DOHH2 (cell line): ENCODE measurements around the gene OSTF1.

Experiments used
- EZH2phosphoT487 ChIP-seq: fragments of 200-600 bp; sonication (generic); IDR thresholded peaks from 2 replicates; pipeline ENCODE4 v1.6.1; 2017; ENCODE audit warnings: borderline replicate concordance, mild to moderate bottlenecking, antibody characterized with exemption, low read length, moderate library complexity, mixed read lengths
- TF ChIP-seq, protein P1 (sequence below): fragments of 200-600 bp; sonication (generic); IDR thresholded peaks from one replicate; pipeline ENCODE4 v1.5.1; 2014; ENCODE audit warnings: antibody characterized with exemption, mild to moderate bottlenecking, low read depth, low read length; ENCODE audit not compliant: poor library complexity, severe bottlenecking

DNA sequence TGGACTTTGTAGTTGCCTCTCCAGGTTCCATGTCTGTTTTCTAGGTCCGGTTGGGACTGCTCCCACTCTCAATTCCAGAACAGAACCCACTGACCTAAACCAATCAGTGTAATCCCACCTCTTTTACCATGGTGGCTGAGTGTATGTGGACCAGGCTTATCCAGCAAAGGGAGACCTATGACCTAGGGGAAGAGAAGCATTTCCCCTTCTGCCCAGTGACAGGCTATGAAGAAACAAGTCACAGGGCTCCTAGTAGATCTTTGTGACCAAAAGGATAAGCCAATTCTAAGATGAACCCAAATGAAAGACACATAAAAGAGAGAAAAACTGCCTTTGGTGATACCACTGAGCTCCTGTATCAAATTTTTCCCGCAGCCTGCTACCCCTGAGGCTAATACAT lies 6.7 kb upstream of the OSTF1 start:
- TF ChIP-seq, protein P1, sequence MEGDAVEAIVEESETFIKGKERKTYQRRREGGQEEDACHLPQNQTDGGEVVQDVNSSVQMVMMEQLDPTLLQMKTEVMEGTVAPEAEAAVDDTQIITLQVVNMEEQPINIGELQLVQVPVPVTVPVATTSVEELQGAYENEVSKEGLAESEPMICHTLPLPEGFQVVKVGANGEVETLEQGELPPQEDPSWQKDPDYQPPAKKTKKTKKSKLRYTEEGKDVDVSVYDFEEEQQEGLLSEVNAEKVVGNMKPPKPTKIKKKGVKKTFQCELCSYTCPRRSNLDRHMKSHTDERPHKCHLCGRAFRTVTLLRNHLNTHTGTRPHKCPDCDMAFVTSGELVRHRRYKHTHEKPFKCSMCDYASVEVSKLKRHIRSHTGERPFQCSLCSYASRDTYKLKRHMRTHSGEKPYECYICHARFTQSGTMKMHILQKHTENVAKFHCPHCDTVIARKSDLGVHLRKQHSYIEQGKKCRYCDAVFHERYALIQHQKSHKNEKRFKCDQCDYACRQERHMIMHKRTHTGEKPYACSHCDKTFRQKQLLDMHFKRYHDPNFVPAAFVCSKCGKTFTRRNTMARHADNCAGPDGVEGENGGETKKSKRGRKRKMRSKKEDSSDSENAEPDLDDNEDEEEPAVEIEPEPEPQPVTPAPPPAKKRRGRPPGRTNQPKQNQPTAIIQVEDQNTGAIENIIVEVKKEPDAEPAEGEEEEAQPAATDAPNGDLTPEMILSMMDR = no peak
- no peak for TF ChIP-seq EZH2phosphoT487
